H54 (cell line): ENCODE measurements around the gene ZNF367.

Experiments used
- DNase-seq: peaks from one replicate; pipeline ENCODE4 v3.0.0; 2011; ENCODE audit warnings: low spot score, mixed read lengths; ENCODE audit not compliant: insufficient read length
- FAIRE-seq: peaks from 3 replicates; lab custom pipeline; 2011; peaks lifted over from hg19 to GRCh38; lab: Jason Lieb, UNC
- POLR2A ChIP-seq: IDR thresholded peaks from 2 replicates; pipeline ENCODE4 v1.6.1; 2011; ENCODE audit warnings: low read depth, mild to moderate bottlenecking, low read length

The ZNF367 gene

GRCh38 chr9:96343515-96344360, 74.4 kb downstream of the ZNF367 start:
- TF ChIP-seq POLR2A: no peak
- DNase-seq (no peak), FAIRE-seq (peak; percentile 75)

GRCh38 chr9:96342571-96343245, 75.5 kb downstream of the ZNF367 start:
- DNase-seq (no peak), FAIRE-seq (no peak)
- TF ChIP-seq POLR2A: no peak

GRCh38 chr9:96340707-96341106, 77.5 kb downstream of the ZNF367 start:
- FAIRE-seq: no peak
- no peak for DNase-seq
- TF ChIP-seq POLR2A: no peak

GRCh38 chr9:96338299-96338698, 79.9 kb downstream of the ZNF367 start:
- FAIRE-seq: no peak
- TF ChIP-seq POLR2A: no peak
- no peak for DNase-seq
